Ovary (tissue), 9 donors: ENCODE results near the gene HIBADH. TPM values are rescaled to one million over a fixed set of nuclear protein-coding genes. Genes with fewer than 3 reads are reported as not detected.

Experiments used
- DNase-seq, 5 donors: peaks; one replicate each; pipeline ENCODE4 v3.0.0-alpha.2; 2019 to 2020
- H3K27ac ChIP-seq, 2 donors: fragments of 200-600 bp; one replicate each; pipeline versions ENCODE4 v1.5.1 to v1.8.0; 2019 to 2022
- H3K27me3 ChIP-seq: fragments of 200-600 bp; one replicate; pipeline ENCODE4 v1.8.0; 2022
- H3K36me3 ChIP-seq: fragments of 200-600 bp; sonication (generic); one replicate; pipeline ENCODE4 v1.5.1; 2019
- H3K4me1 ChIP-seq: one replicate; pipeline ENCODE4 v1.8.1; 2013; ENCODE audit warnings: mild to moderate bottlenecking, moderate library complexity; ENCODE audit not compliant: insufficient read depth
- H3K4me3 ChIP-seq: fragments of 200-600 bp; sonication (generic); one replicate; pipeline ENCODE4 v1.5.1; 2017
- H3K9me3 ChIP-seq, 2 donors: fragments of 200-600 bp in 1 of 2; sonication (generic) in 1 of 2; one replicate each; pipeline versions ENCODE4 v1.5.1 to v1.8.1; 2013 to 2019; ENCODE audit warnings: mild to moderate bottlenecking in 1 of 2, moderate library complexity in 1 of 2
- EP300 ChIP-seq: sonication (generic); formaldehyde crosslinking; IDR thresholded peaks from one replicate; pipeline ENCODE4 v1.6.1; 2017; ENCODE audit warnings: antibody characterized with exemption
- POLR2A ChIP-seq: fragments of 450-650 bp; IDR thresholded peaks from one replicate; pipeline ENCODE4 v1.6.1; 2017; ENCODE audit warnings: antibody characterized with exemption, mild to moderate bottlenecking, moderate library complexity
- WGBS, 3 donors: extraction: QIAGEN DNeasy Blood & Tissue Kit in 1 of 3; methylation state at CpG; one replicate each; pipeline versions ENCODE4 v1.1.5 to v1.1.7; 2013 to 2017; 5-methylcytosine and 5-hydroxymethylcytosine counted together
- intact Hi-C, 4 donors: fragments of 100-400 bp; cut with DNase I; formaldehyde crosslinking; loops; one replicate each; pipeline versions ENCODE4 v1.11.0 to v1.15.1; 2022 to 2023
- polyA plus RNA-seq, 2 donors: library from polyadenylated mRNA; stranded (reverse); fragments of 200-250 nt in 1 of 2; fragments of 350-450 nt in 1 of 2; fragmentation: Illumina TruSeq in 1 of 2; extraction: RNeasy Lipid Tissue Mini Kit (QIAGEN cat#74804) in 1 of 2; gene quantifications; one replicate each; pipeline ENCODE4 v1.2.3, GENCODE V29; 2013 to 2014
- total RNA-seq, 7 donors: library from RNA; depleted of rRNA in 2 of 7; stranded (reverse); fragments of >200 nt in 2 of 7; fragmentation: NEBNext Ultra II Directional in 3 of 7; extraction: Animal tissue kit (Norgen Biotek cat#: 25700) in 3 of 7; gene quantifications; one replicate each; pipeline versions ENCODE4 v1.1.0 to v1.2.4, GENCODE V29; 2016 to 2023
- TF ChIP-seq, protein P1 (sequence below), 3 donors: fragments of 450-650 bp in 2 of 3; fragments of 200-600 bp in 1 of 3; IDR thresholded peaks; one replicate each; pipeline versions ENCODE4 v1.5.1 to v1.8.0; 2016 to 2022; ENCODE audit warnings: antibody characterized with exemption in 3 of 3, mild to moderate bottlenecking in 1 of 3
- donor health status: DM: no; HTN: no; CAD: no; lungs with moderate emphysema.
- donor health status: DM: no; HTN: no; CAD: no.
- donor health status: Bipolar disorder and iron deficiency.
- donor health status: DM: yes; HTN: yes; CAD: no.
- donor health status: DM: no; HTN: no; CAD: no.
- donor health status: DM: yes; HTN: yes; CAD: no.

The HIBADH gene
- total and polyA plus RNA-seq, 9 donors = 24.4 to 76.0 (median 36.9) TPM

DNA sequence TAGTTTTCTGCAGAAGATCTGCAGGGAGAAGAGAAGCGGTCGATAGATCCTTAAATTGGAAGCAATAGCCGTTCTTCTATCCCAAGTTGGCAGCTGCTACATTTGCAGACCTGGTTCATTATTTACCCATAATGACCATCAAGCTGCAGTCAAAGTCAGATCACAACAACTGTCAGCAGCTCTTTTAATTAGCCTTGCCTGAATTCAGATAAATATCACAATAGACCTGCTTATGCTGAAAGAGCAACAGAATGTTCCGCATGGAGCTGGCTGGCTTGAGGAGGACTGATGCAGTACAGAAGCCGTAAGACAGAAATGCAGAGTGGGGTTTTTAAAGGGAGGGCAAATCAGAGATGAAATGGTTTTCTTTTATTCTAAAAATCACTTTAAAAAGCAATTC lies 109.4 kb downstream of the HIBADH start:
- DNase-seq = no peak
- intact Hi-C loops = no loop called here
- no peaks in the 10 kb centered on the region for H3K9me3 ChIP-seq
- no peak for TF ChIP-seq EP300
- TF ChIP-seq, protein P1, sequence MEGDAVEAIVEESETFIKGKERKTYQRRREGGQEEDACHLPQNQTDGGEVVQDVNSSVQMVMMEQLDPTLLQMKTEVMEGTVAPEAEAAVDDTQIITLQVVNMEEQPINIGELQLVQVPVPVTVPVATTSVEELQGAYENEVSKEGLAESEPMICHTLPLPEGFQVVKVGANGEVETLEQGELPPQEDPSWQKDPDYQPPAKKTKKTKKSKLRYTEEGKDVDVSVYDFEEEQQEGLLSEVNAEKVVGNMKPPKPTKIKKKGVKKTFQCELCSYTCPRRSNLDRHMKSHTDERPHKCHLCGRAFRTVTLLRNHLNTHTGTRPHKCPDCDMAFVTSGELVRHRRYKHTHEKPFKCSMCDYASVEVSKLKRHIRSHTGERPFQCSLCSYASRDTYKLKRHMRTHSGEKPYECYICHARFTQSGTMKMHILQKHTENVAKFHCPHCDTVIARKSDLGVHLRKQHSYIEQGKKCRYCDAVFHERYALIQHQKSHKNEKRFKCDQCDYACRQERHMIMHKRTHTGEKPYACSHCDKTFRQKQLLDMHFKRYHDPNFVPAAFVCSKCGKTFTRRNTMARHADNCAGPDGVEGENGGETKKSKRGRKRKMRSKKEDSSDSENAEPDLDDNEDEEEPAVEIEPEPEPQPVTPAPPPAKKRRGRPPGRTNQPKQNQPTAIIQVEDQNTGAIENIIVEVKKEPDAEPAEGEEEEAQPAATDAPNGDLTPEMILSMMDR (IDR thresholded peaks at IDR 0.05) = no peak
- TF ChIP-seq POLR2A = no peak
- H3K4me3 ChIP-seq = no peak overlapping the region
- H3K36me3 ChIP-seq = no peaks in the 10 kb centered on the region
- H3K27ac ChIP-seq = no peak overlapping the region
- H3K27me3 ChIP-seq = no peaks in the 10 kb centered on the region
- H3K4me1 ChIP-seq = no peaks in the 10 kb centered on the region
- WGBS, 3 donors = 93 to 96% (median 96%) methylated on average over 5 of the region's 5 CpGs

GRCh38 chr7:27551803-27552400 lies 110.8 kb downstream of the HIBADH start:
- Histone ChIP-seq H3K27ac (no peak overlapping the region), H3K27me3 (no peaks in the 10 kb centered on the region), H3K4me3 (no peak overlapping the region), H3K36me3 (no peaks in the 10 kb centered on the region), H3K4me1 (no peaks in the 10 kb centered on the region), H3K9me3 (no peaks in the 10 kb centered on the region)
- intact Hi-C loops = no loop called here
- DNase-seq = no peak
- TF ChIP-seq EP300 = no peak
- TF ChIP-seq, protein P1 (IDR thresholded peaks at IDR 0.05) = no peak
- TF ChIP-seq POLR2A = no peak
- WGBS, 3 donors = 89 to 90% (median 89%) methylated on average over 8 of the region's 8 CpGs

GRCh38 chr7:27549606-27550005 lies 113.1 kb downstream of the HIBADH start:
- Histone ChIP-seq H3K4me3 (no peak overlapping the region), H3K27ac (no peak overlapping the region), H3K4me1 (peaks cover 1% of the 10 kb centered on the region), H3K9me3 (no peaks in the 10 kb centered on the region), H3K27me3 (no peaks in the 10 kb centered on the region), H3K36me3 (no peaks in the 10 kb centered on the region)
- TF ChIP-seq EP300 (no peak), POLR2A (no peak)
- TF ChIP-seq, protein P1 (IDR thresholded peaks at IDR 0.05) = no peak
- intact Hi-C loops = no loop called here
- 93 to 96% (median 94%) methylated on average over 2 of the region's 2 CpGs for WGBS, 3 donors
- no peak for DNase-seq

DNA sequence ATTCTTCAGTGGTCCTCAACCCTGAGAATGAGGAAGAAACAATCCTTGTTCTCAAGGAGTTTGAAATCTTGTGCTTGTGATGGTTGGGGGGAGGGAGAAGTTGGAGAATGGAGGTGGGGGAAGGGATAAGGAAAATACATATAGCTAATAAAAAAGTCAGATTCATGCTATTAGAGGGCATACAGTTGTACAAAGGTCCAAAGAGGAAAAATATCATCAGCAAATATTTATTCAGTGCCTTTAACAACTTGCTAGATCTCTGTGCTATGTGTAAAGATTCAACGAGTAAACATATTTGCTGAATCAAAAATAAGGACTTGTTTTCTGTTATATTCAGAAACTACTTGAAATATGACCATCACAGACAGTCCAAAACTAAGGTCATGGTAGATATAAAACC lies 114.4 kb downstream of the HIBADH start:
- H3K9me3 ChIP-seq = no peaks in the 10 kb centered on the region
- WGBS, 3 donors = 83 to 90% (median 84%) methylated on average over 1 of the region's 1 CpG
- no peaks in the 10 kb centered on the region for H3K27me3 ChIP-seq
- peaks cover 1% of the 10 kb centered on the region for H3K4me1 ChIP-seq
- H3K4me3 ChIP-seq = no peak overlapping the region
- no peak for DNase-seq
- no peak for TF ChIP-seq EP300
- TF ChIP-seq, protein P1 (IDR thresholded peaks at IDR 0.05) = no peak
- no peak for TF ChIP-seq POLR2A
- no peak overlapping the region for H3K27ac ChIP-seq
- no peaks in the 10 kb centered on the region for H3K36me3 ChIP-seq
- intact Hi-C loops = no loop called here
